HCT116 (cell line): ENCODE results near the gene XYLT2. TPM values are rescaled to one million over a fixed set of nuclear protein-coding genes. Genes with fewer than 3 reads are reported as not detected.

ENCODE experiments used
- ATAC-seq: fragments of 200-7000 bp; cut with Tn5 transposase; 2 replicates; pipeline ENCODE4 v1.9.1; 2020; ENCODE audit warnings: mild to moderate bottlenecking, moderate library complexity
- BruUV-seq: library from RNA; stranded (reverse); fragments of 400-500 nt; replicated peaks from 2 replicates; lab custom pipeline; 2021; lab: Mats Ljungman, UMichigan
- CTCF ChIA-PET: fragments of 300-600 bp; sonication (Branson Sonifier 250); formaldehyde crosslinking; loops from one replicate; lab custom pipeline; 2021; ENCODE audit warnings: antibody characterized with exemption; lab: Charles Lee
- POLR2A ChIA-PET: fragments of 300-600, 350-600 bp; sonication (Branson Sonifier 250); formaldehyde crosslinking; loops from one replicate; lab custom pipeline; 2021; ENCODE audit warnings: antibody characterized with exemption; lab: Charles Lee
- RAD21 ChIA-PET, 2 experiments: fragments of 300-600 bp; sonication (Branson Sonifier 250); formaldehyde crosslinking; loops; one replicate each; lab custom pipeline; 2023; ENCODE audit warnings: low total read pairs in 2 of 2; ENCODE audit not compliant: uncharacterized antibody in 2 of 2, unreplicated experiment in 2 of 2, low non-redundant PET in 1 of 2; lab: Charles Lee
- DNase-seq: peaks from one replicate; pipeline ENCODE4 v3.0.0-alpha.2; 2010; ENCODE audit warnings: low read depth, low spot score
- H2AFZ ChIP-seq: fragments of 200-600 bp; shearing (Covaris generic), sonication (generic); 2 replicates; pipeline ENCODE4 v1.6.1; 2017; ENCODE audit warnings: low read depth, mixed run types, mixed read lengths, antibody characterized with exemption, low read length; ENCODE audit not compliant: poor library complexity, severe bottlenecking
- H3K27ac ChIP-seq: 2 replicates; pipeline ENCODE4 v1.5.1; 2012; ENCODE audit warnings: low read depth, low read length
- H3K27me3 ChIP-seq: fragments of 200-600 bp; sonication (generic); 2 replicates; pipeline ENCODE4 v1.6.1; 2016; ENCODE audit warnings: mixed run types, low read length, mixed read lengths; ENCODE audit not compliant: insufficient read depth
- H3K36me3 ChIP-seq, 2 experiments: fragments of 200-500 bp in 1 of 2; fragments of 200-600 bp in 1 of 2; sonication (Bioruptor generic) in 1 of 2; sonication (generic) in 1 of 2; 2 replicates each; pipeline versions ENCODE4 v1.5.1 to v1.6.1; 2014 to 2016; ENCODE audit warnings: low read length in 2 of 2, inconsistent platforms in 1 of 2, mixed read lengths in 1 of 2, mixed run types in 1 of 2; ENCODE audit not compliant: insufficient read depth in 2 of 2, control insufficient read depth in 1 of 2
- H3K4me1 ChIP-seq, 2 experiments: fragments of 200-600 bp in 1 of 2; sonication (generic) in 1 of 2; 2 replicates each; pipeline versions ENCODE4 v1.5.1 to v1.6.1; 2012 to 2017; ENCODE audit warnings: low read length in 2 of 2, inconsistent platforms in 1 of 2, mild to moderate bottlenecking in 1 of 2, mixed read lengths in 1 of 2, mixed run types in 1 of 2, moderate library complexity in 1 of 2; ENCODE audit not compliant: insufficient read depth in 2 of 2, control insufficient read depth in 1 of 2
- H3K4me2 ChIP-seq: fragments of 200-600 bp; sonication (generic); 2 replicates; pipeline ENCODE4 v1.6.1; 2017; ENCODE audit warnings: mixed run types, low read length, mixed read lengths
- H3K4me3 ChIP-seq, 2 experiments: fragments of 200-600 bp in 1 of 2; sonication (generic) in 1 of 2; replicated peaks in 1 of 2; 2 replicates each; pipeline ENCODE4 v1.5.1; 2011 to 2016; ENCODE audit warnings: low read length in 2 of 2, control low read depth in 1 of 2, low read depth in 1 of 2, mild to moderate bottlenecking in 1 of 2, mixed read lengths in 1 of 2, mixed run types in 1 of 2
- H3K79me2 ChIP-seq: fragments of 200-600 bp; sonication (generic); 2 replicates; pipeline ENCODE4 v1.6.1; 2017; ENCODE audit warnings: mild to moderate bottlenecking, mixed run types, low read length, moderate library complexity, mixed read lengths; ENCODE audit not compliant: insufficient read depth
- H3K9ac ChIP-seq: fragments of 200-600 bp; sonication (generic); 2 replicates; pipeline ENCODE4 v1.6.1; 2016; ENCODE audit warnings: low read length, mixed read lengths
- H3K9me2 ChIP-seq: fragments of 200-600 bp; sonication (generic), shearing (Covaris generic); 2 replicates; pipeline ENCODE4 v1.6.1; 2017; ENCODE audit warnings: mixed run types, mild to moderate bottlenecking, moderate library complexity; ENCODE audit not compliant: insufficient read depth
- H3K9me3 ChIP-seq, 2 experiments: fragments of 200-500 bp in 1 of 2; fragments of 200-600 bp in 1 of 2; sonication (Bioruptor generic) in 1 of 2; sonication (generic) in 1 of 2; 2 replicates each; pipeline ENCODE4 v1.6.1; 2014 to 2017; ENCODE audit warnings: low read length in 2 of 2, mixed read lengths in 2 of 2, inconsistent platforms in 1 of 2, low read depth in 1 of 2, mild to moderate bottlenecking in 1 of 2, mixed run types in 1 of 2, moderate library complexity in 1 of 2; ENCODE audit not compliant: control insufficient read depth in 1 of 2, insufficient read depth in 1 of 2
- H4K20me1 ChIP-seq: fragments of 200-600 bp; sonication (generic), shearing (Covaris generic); 2 replicates; pipeline ENCODE4 v1.6.1; 2017; ENCODE audit warnings: mixed run types, mild to moderate bottlenecking, moderate library complexity; ENCODE audit not compliant: insufficient read depth
- ATF3 ChIP-seq: IDR thresholded peaks from 2 replicates; pipeline ENCODE4 v1.6.1; 2012
- CBX3 ChIP-seq: IDR thresholded peaks from 2 replicates; pipeline ENCODE4 v1.6.1; 2012; ENCODE audit warnings: low read depth
- CEBPB ChIP-seq: IDR thresholded peaks from 2 replicates; pipeline ENCODE4 v1.6.1; 2012; ENCODE audit warnings: low read depth
- CTCF ChIP-seq, 3 experiments: fragments of 200-600 bp in 1 of 3; sonication (generic) in 1 of 3; IDR thresholded peaks in 2 of 3; conservative IDR thresholded peaks in 1 of 3; 2 replicates each; pipeline ENCODE4 v1.5.1; 2012 to 2017; ENCODE audit warnings: low read depth in 2 of 3, low read length in 2 of 3, antibody characterized with exemption in 1 of 3, borderline replicate concordance in 1 of 3, control low read depth in 1 of 3, mild to moderate bottlenecking in 1 of 3, mixed read lengths in 1 of 3, mixed run types in 1 of 3, moderate library complexity in 1 of 3; ENCODE audit not compliant: insufficient read depth in 1 of 3
- ELF1 ChIP-seq: IDR thresholded peaks from 2 replicates; pipeline ENCODE4 v1.6.1; 2012; ENCODE audit warnings: low read depth, borderline replicate concordance
- EZH2 ChIP-seq: fragments of 200-600 bp; sonication (generic); IDR thresholded peaks from 2 replicates; pipeline ENCODE4 v1.6.1; 2017; ENCODE audit warnings: antibody characterized with exemption, mixed run types
- EZH2phosphoT487 ChIP-seq: fragments of 200-600 bp; IDR thresholded peaks from 2 replicates; pipeline ENCODE4 v1.6.1; 2018; ENCODE audit warnings: antibody characterized with exemption, borderline replicate concordance
- JUND ChIP-seq: IDR thresholded peaks from 2 replicates; pipeline ENCODE4 v1.6.1; 2012
- MAX ChIP-seq: IDR thresholded peaks from 2 replicates; pipeline ENCODE4 v1.6.1; 2012
- POLR2A ChIP-seq: IDR thresholded peaks from 2 replicates; pipeline ENCODE4 v1.7.0; 2011; ENCODE audit warnings: borderline replicate concordance; ENCODE audit not compliant: insufficient read depth, insufficient read length; ENCODE audit errors: extremely low read depth
- RAD21 ChIP-seq: IDR thresholded peaks from 2 replicates; pipeline ENCODE4 v1.6.1; 2012; ENCODE audit warnings: low read depth, mild to moderate bottlenecking
- REST ChIP-seq: IDR thresholded peaks from 2 replicates; pipeline ENCODE4 v1.6.1; 2012; ENCODE audit warnings: low read depth
- TCF7L2 ChIP-seq: IDR thresholded peaks from 2 replicates; pipeline ENCODE4 v1.7.0; 2011; ENCODE audit warnings: borderline replicate concordance, inconsistent platforms; ENCODE audit not compliant: insufficient read depth, insufficient read length; ENCODE audit errors: extremely low read depth
- ZFX ChIP-seq: fragments of 450-650 bp; IDR thresholded peaks from 2 replicates; pipeline ENCODE4 v1.6.1; 2017
- intact Hi-C: fragments of 100-400 bp; cut with micrococcal nuclease; formaldehyde crosslinking; loops from 2 replicates; pipeline ENCODE4 v1.10.0; 2022
- total RNA-seq: library from RNA; stranded (reverse); gene quantifications from one replicate; pipeline ENCODE4 v1.2.1, GENCODE V29; 2021; ENCODE audit not compliant: unreplicated experiment

XYLT2 gene
- total RNA-seq, 1 experiment from 2014 or later, result 37.5 TPM

GRCh38 chr17:50353600-50354195 lies 7.8 kb downstream of the XYLT2 start:
- H3K27ac ChIP-seq, result no peak overlapping the region
- no peak for ATAC-seq
- POLR2A ChIA-PET, result no interaction called here
- H3K9me2 ChIP-seq, result no peaks in the 10 kb centered on the region
- no peak for TF ChIP-seq ATF3
- no peak for TF ChIP-seq ZFX
- TF ChIP-seq MAX, result no peak
- H3K9ac ChIP-seq, result no peak overlapping the region
- RAD21 ChIA-PET, result no interaction called here
- H3K79me2 ChIP-seq, result peaks cover 27% of the 10 kb centered on the region
- peaks cover 0 to under 1% of the 10 kb centered on the region in 2 experiments; a peak in 1 of 4 replicates for H3K4me1 ChIP-seq
- H2AFZ ChIP-seq, result no peak overlapping the region
- H3K9me3 ChIP-seq, result no peaks in the 10 kb centered on the region
- no peak overlapping the region for H3K4me2 ChIP-seq
- H4K20me1 ChIP-seq, result no peaks in the 10 kb centered on the region
- CTCF ChIA-PET, result interaction anchor here (1.4 kb wide), 1 partner anchor 154 kb away, joined by 3 read pairs; no protein-coding TSS in a partner anchor
- no peak for DNase-seq
- no peak overlapping the region for H3K4me3 ChIP-seq
- no TSS peak for BruUV-seq
- intact Hi-C loops, result no loop called here
- H3K36me3 ChIP-seq, result peaks cover 38 to 47% of the 10 kb centered on the region in 2 experiments; a peak in 3 of 4 replicates
- H3K27me3 ChIP-seq, result no peaks in the 10 kb centered on the region

- Histone ChIP-seq H3K27me3 (no peaks in the 10 kb centered on the region), H3K9ac (no peak overlapping the region), H2AFZ (no peak overlapping the region), H3K36me3 (peaks cover 39 to 52% of the 10 kb centered on the region in 2 experiments; a peak in 3 of 4 replicates), H3K9me3 (no peaks in the 10 kb centered on the region), H3K4me3 (no peak overlapping the region), H3K4me2 (no peak overlapping the region), H3K27ac (no peak overlapping the region), H3K4me1 (no peaks in the 10 kb centered on the region), H4K20me1 (no peaks in the 10 kb centered on the region), H3K9me2 (no peaks in the 10 kb centered on the region), H3K79me2 (peaks cover 22% of the 10 kb centered on the region)
- DNase-seq, result no peak
- ChIA-PET CTCF (interaction anchor here (1.4 kb wide), 1 partner anchor 154 kb away, joined by 3 read pairs; no protein-coding TSS in a partner anchor), RAD21 (no interaction called here), POLR2A (no interaction called here)
- ATAC-seq, result no peak
- BruUV-seq, result no TSS peak
- intact Hi-C loops, result no loop called here
- TF ChIP-seq CTCF (IDR thresholded peaks at IDR 0.05 in 2 of 3, conservative IDR thresholded peaks at IDR 0.05 in 1 of 3; ENCODE audit: borderline replicate concordance in 1 of 3, insufficient read depth in 1 of 3, low read depth in 2 of 3, low read length in 2 of 3), result no peak
- TF ChIP-seq EZH2phosphoT487, result no peak
- no peak for TF ChIP-seq CBX3
- no peak for TF ChIP-seq CEBPB
- TF ChIP-seq ELF1, result no peak
- TF ChIP-seq JUND, result no peak
- TF ChIP-seq ATF3, result no peak
- no peak for TF ChIP-seq REST
- TF ChIP-seq POLR2A, result no peak
- TF ChIP-seq TCF7L2, result no peak
- TF ChIP-seq EZH2, result no peak
- TF ChIP-seq RAD21, result no peak
These were observed 8.3 kb downstream of the XYLT2 start for GRCh38 chr17:50354198-50354597.
